ENCODE results near the gene DOK6. TPM values are rescaled to one million over a fixed set of nuclear protein-coding genes. Genes with fewer than 3 reads are reported as not detected.
"Not testable (repeated sequence)": the region's sequence is repeated elsewhere in the genome, so short reads cannot be mapped to it uniquely, and the experiment has no call there.

DOK6 gene
- total and polyA plus RNA-seq, 12 donors: 0.37 to 12.5 (median 4.6) TPM

DNA sequence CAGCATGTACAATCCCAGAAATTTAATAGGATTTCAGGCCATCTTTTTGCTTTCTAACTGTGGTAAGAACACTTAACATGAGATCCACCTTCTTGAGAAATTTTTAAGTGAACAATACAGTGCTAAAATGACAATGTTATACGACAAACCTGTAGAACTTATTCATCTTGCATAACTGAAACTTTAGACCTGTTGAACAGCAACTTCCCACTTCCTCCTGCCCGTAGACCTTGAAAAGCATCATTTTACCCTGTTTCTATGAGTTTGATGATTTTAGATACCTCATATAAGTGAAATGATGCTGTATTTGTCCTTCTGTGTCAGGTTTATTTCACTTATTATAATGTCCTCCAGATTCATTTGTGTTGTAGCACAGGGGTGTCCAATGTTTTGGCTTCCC lies 418.8 kb downstream of the DOK6 start:
- Histone ChIP-seq H3K27me3 (no peaks in the 10 kb centered on the region), H3K4me3 (no peak overlapping the region), H3K9me3 (peaks cover 0 to 26% (median 4%) of the 10 kb centered on the region in 11 donors), H3K27ac (no peak overlapping the region), H3K4me1 (no peaks in the 10 kb centered on the region), H3K36me3 (no peaks in the 10 kb centered on the region)
- ATAC-seq (no peak), DNase-seq (no peak)
- intact Hi-C loops (cut with DNase I): no loop called here
- 66 to 68% methylated on average over 2 of the region's 2 CpGs for WGBS, 2 donors
- TF ChIP-seq, protein P1, sequence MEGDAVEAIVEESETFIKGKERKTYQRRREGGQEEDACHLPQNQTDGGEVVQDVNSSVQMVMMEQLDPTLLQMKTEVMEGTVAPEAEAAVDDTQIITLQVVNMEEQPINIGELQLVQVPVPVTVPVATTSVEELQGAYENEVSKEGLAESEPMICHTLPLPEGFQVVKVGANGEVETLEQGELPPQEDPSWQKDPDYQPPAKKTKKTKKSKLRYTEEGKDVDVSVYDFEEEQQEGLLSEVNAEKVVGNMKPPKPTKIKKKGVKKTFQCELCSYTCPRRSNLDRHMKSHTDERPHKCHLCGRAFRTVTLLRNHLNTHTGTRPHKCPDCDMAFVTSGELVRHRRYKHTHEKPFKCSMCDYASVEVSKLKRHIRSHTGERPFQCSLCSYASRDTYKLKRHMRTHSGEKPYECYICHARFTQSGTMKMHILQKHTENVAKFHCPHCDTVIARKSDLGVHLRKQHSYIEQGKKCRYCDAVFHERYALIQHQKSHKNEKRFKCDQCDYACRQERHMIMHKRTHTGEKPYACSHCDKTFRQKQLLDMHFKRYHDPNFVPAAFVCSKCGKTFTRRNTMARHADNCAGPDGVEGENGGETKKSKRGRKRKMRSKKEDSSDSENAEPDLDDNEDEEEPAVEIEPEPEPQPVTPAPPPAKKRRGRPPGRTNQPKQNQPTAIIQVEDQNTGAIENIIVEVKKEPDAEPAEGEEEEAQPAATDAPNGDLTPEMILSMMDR (IDR thresholded peaks at IDR 0.05): no peak

- ATAC-seq (no peak), DNase-seq (no peak)
- H3K27me3 ChIP-seq: no peaks in the 10 kb centered on the region
- WGBS, 2 donors: 96 to 97% methylated on average over 4 of the region's 4 CpGs
- intact Hi-C loops (cut with DNase I): no loop called here
- no peak overlapping the region for H3K27ac ChIP-seq
- TF ChIP-seq, protein P1 (IDR thresholded peaks at IDR 0.05): no peak
- H3K9me3 ChIP-seq: peaks cover 0 to 26% (median 4%) of the 10 kb centered on the region in 11 donors
- H3K36me3 ChIP-seq: no peaks in the 10 kb centered on the region
- H3K4me1 ChIP-seq: no peaks in the 10 kb centered on the region
- no peak overlapping the region for H3K4me3 ChIP-seq
These were observed 419.9 kb downstream of the DOK6 start for GRCh38 chr18:69820538-69820937.

- intact Hi-C loops (cut with DNase I): no loop called here
- H3K27ac ChIP-seq: no peak overlapping the region
- ATAC-seq: no peak
These were observed 429.5 kb downstream of the DOK6 start for GRCh38 chr18:69830189-69830588.

GRCh38 chr18:69834980-69835379 lies 434.3 kb downstream of the DOK6 start:
- DNase-seq; H3K4me3 ChIP-seq; H3K9me3 ChIP-seq; intact Hi-C loops (cut with DNase I); H3K4me1 ChIP-seq; H3K27ac ChIP-seq; H3K27me3 ChIP-seq; ATAC-seq; H3K36me3 ChIP-seq: not testable (repeated sequence)
- 94 to 95% methylated on average over 12 of the region's 12 CpGs for WGBS, 2 donors

More at GRCh38 chr18:69830189-69830588, 429.5 kb downstream of the DOK6 start:
- Histone ChIP-seq H3K4me3 (no peak overlapping the region), H3K27me3 (no peaks in the 10 kb centered on the region), H3K4me1 (no peaks in the 10 kb centered on the region), H3K36me3 (no peaks in the 10 kb centered on the region), H3K9me3 (peaks cover 0 to 5% (median 0%) of the 10 kb centered on the region in 11 donors)
- WGBS, 2 donors: 89 to 100% methylated on average over 1 of the region's 1 CpG
- no peak for DNase-seq
- TF ChIP-seq, protein P1 (IDR thresholded peaks at IDR 0.05): no peak

DNA sequence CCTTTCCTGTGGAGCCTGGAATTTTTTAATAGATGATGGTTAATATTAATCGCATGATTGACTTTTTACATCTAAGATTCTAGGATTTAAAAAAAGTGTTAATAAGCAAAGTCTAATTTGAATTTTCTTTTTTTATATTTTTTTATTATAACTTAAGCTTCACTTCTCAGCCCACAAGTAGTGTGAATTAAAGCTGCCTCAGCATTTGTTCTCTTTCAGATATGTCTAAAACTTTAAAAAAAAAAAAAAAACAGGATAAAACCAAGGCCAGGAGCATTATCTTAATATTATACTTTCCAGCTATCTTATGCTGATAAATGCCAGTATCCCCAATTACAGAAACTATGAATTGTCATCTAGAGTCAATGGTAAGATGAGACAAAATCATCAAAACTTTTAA lies 437.3 kb downstream of the DOK6 start:
- Histone ChIP-seq H3K9me3 (no peaks in the 10 kb centered on the region), H3K27me3 (no peaks in the 10 kb centered on the region), H3K36me3 (no peaks in the 10 kb centered on the region), H3K4me1 (no peaks in the 10 kb centered on the region), H3K27ac (no peak overlapping the region), H3K4me3 (no peak overlapping the region)
- DNase-seq (no peak), ATAC-seq (no peak)
- WGBS, 2 donors: 95 to 99% methylated on average over 1 of the region's 1 CpG
- intact Hi-C loops (cut with DNase I): no loop called here
- TF ChIP-seq, protein P1 (IDR thresholded peaks at IDR 0.05): no peak
